ENCODE results near the gene HEATR3. TPM values are rescaled to one million over a fixed set of nuclear protein-coding genes. Genes with fewer than 3 reads are reported as not detected.

The HEATR3 gene
- total and polyA plus RNA-seq, 2 of the 13 experiments (the other 11 are each of a cell fraction or from before 2014, with no cell fraction given) = 22.4 to 52.4 TPM

DNA sequence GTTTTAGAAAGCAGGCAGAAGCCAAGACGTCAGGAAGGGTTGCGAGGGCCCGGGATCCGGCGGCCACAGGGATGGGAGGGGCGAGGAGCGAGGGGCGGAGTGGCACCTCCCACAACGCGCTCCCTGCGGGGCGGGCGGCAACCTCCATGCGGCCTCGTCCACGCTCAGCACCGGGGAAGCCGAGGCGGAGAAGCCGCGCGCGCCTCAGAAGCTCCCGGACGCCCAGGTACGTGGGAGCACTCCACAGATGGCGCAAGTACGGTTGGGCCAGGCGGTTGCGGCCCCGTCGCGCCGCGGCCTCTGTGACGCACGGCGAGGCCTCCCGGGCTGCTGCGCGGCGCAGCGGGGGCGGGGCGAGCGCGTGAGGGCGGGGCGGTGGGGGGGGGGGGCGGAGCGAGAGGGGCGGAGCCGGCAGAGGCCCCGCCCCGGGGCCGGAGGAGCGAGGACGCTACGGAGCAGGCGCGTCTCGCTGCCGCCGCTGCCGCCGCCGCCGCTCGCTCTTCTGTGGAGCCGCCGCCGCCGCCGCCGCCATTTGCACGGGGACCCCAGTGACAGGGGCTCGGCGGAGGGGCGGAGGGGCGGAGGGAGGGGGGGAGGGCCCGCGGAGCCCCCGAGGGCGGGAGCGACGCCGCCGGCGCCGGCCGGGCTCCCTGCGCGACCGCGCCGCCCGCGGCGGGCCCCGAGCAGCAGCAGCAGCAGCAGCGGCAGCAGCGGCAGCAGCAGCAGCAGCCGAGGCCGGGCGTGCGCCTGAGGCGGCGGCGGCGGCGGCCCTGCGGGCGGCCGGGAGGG lies 87.2 kb downstream of the HEATR3 start, which contains the start of gene TENT4B (continued):
- TF ChIP-seq CBX1 (IDR thresholded peaks at IDR 0.05; ENCODE audit: low read depth) = peak; percentile 74
- no peak for TF ChIP-seq NFE2L1 (CRISPR knock-in tag; IDR thresholded peaks at IDR 0.05; ENCODE audit: borderline replicate concordance)
- peak; percentile 51; the same call in 1 of the 2 replicates for TF ChIP-seq ZNF143 (CRISPR knock-in tag; IDR thresholded peaks at IDR 0.05)
- TF ChIP-seq ZKSCAN8 (CRISPR knock-in tag; IDR thresholded peaks at IDR 0.05; ENCODE audit: borderline replicate concordance) = peak; percentile 44; the same call in 1 of the 2 replicates
- peak; percentile 95 for TF ChIP-seq MYC (CRISPR knock-in tag; IDR thresholded peaks at IDR 0.05; ENCODE audit: borderline replicate concordance)
- TF ChIP-seq ZNF569 (CRISPR knock-in tag; IDR thresholded peaks at IDR 0.05; ENCODE audit: borderline replicate concordance) = no peak
- no peak for TF ChIP-seq U2AF1 (optimal IDR thresholded peaks at IDR 0.05; ENCODE audit: low read depth, low read length)
- TF ChIP-seq RARA (CRISPR knock-in tag; IDR thresholded peaks at IDR 0.05) = peak; percentile 61
- TF ChIP-seq SIX4 (CRISPR knock-in tag; IDR thresholded peaks at IDR 0.05) = no peak
- peak; percentile 97 for TF ChIP-seq ZNF225 (CRISPR knock-in tag; IDR thresholded peaks at IDR 0.05)
- TF ChIP-seq ZNF3 (CRISPR knock-in tag; IDR thresholded peaks at IDR 0.05) = 0 out of 2 replicates have a peak, but pooled peaks have one; percentile 21
- peak; percentile 51 for TF ChIP-seq CBX5 (CRISPR knock-in tag; IDR thresholded peaks at IDR 0.05; ENCODE audit: borderline replicate concordance)
- TF ChIP-seq ARNT (IDR thresholded peaks at IDR 0.05) = no peak
- no peak for TF ChIP-seq ZNF615 (CRISPR knock-in tag; IDR thresholded peaks at IDR 0.05; ENCODE audit: borderline replicate concordance)
- TF ChIP-seq GATA4 (IDR thresholded peaks at IDR 0.05; ENCODE audit: borderline replicate concordance, low read depth) = 0 out of 2 replicates have a peak, but pooled peaks have one; percentile 25
- TF ChIP-seq, protein P1, sequence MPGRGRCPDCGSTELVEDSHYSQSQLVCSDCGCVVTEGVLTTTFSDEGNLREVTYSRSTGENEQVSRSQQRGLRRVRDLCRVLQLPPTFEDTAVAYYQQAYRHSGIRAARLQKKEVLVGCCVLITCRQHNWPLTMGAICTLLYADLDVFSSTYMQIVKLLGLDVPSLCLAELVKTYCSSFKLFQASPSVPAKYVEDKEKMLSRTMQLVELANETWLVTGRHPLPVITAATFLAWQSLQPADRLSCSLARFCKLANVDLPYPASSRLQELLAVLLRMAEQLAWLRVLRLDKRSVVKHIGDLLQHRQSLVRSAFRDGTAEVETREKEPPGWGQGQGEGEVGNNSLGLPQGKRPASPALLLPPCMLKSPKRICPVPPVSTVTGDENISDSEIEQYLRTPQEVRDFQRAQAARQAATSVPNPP (CRISPR knock-in tag; IDR thresholded peaks at IDR 0.05) = no peak
- TF ChIP-seq KMT2B (CRISPR knock-in tag; IDR thresholded peaks at IDR 0.05) = peak; percentile 90
- peak; percentile 41 for TF ChIP-seq MED8 (CRISPR knock-in tag; IDR thresholded peaks at IDR 0.05; ENCODE audit: insufficient replicate concordance)
- TF ChIP-seq, protein P2, sequence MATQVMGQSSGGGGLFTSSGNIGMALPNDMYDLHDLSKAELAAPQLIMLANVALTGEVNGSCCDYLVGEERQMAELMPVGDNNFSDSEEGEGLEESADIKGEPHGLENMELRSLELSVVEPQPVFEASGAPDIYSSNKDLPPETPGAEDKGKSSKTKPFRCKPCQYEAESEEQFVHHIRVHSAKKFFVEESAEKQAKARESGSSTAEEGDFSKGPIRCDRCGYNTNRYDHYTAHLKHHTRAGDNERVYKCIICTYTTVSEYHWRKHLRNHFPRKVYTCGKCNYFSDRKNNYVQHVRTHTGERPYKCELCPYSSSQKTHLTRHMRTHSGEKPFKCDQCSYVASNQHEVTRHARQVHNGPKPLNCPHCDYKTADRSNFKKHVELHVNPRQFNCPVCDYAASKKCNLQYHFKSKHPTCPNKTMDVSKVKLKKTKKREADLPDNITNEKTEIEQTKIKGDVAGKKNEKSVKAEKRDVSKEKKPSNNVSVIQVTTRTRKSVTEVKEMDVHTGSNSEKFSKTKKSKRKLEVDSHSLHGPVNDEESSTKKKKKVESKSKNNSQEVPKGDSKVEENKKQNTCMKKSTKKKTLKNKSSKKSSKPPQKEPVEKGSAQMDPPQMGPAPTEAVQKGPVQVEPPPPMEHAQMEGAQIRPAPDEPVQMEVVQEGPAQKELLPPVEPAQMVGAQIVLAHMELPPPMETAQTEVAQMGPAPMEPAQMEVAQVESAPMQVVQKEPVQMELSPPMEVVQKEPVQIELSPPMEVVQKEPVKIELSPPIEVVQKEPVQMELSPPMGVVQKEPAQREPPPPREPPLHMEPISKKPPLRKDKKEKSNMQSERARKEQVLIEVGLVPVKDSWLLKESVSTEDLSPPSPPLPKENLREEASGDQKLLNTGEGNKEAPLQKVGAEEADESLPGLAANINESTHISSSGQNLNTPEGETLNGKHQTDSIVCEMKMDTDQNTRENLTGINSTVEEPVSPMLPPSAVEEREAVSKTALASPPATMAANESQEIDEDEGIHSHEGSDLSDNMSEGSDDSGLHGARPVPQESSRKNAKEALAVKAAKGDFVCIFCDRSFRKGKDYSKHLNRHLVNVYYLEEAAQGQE (IDR thresholded peaks at IDR 0.05; ENCODE audit: borderline replicate concordance in 1 of 2, low read depth in 1 of 2, low read length in 2 of 2) = no peak
- peak; percentile 95; the same call in 1 of the 2 replicates for TF ChIP-seq ZNF709 (CRISPR knock-in tag; IDR thresholded peaks at IDR 0.05)
- no peak for TF ChIP-seq KDM5A (IDR thresholded peaks at IDR 0.05; ENCODE audit: borderline replicate concordance, low read length)
- TF ChIP-seq ONECUT2 (CRISPR knock-in tag; IDR thresholded peaks at IDR 0.05) = no peak
- TF ChIP-seq KDM4B (CRISPR knock-in tag; IDR thresholded peaks at IDR 0.05) = no peak
- TF ChIP-seq, protein P3, sequence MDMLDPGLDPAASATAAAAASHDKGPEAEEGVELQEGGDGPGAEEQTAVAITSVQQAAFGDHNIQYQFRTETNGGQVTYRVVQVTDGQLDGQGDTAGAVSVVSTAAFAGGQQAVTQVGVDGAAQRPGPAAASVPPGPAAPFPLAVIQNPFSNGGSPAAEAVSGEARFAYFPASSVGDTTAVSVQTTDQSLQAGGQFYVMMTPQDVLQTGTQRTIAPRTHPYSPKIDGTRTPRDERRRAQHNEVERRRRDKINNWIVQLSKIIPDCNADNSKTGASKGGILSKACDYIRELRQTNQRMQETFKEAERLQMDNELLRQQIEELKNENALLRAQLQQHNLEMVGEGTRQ (IDR thresholded peaks at IDR 0.05; ENCODE audit: low read depth, low read length) = no peak
- TF ChIP-seq, protein P3 (CRISPR knock-in tag; IDR thresholded peaks at IDR 0.05; ENCODE audit: borderline replicate concordance) = no peak

Measured in HepG2 (cell line).